WTC11 (cell line): ENCODE results near the gene COPS9. TPM values are rescaled to one million over a fixed set of nuclear protein-coding genes. Genes with fewer than 3 reads are reported as not detected.

Experiments used
- ATAC-seq: fragments of 200-7000 bp; cut with Tn5 transposase; 2 replicates; pipeline ENCODE4 v1.10.0; 2021; ENCODE audit warnings: mild to moderate bottlenecking, moderate library complexity
- CTCF ChIA-PET: fragments of 300-600 bp; sonication (Branson Sonifier 250); formaldehyde crosslinking; loops from one replicate; lab custom pipeline; 2021; ENCODE audit warnings: antibody characterized with exemption; lab: Charles Lee
- POLR2A ChIA-PET: fragments of 350-600 bp; sonication (Branson Sonifier 250); formaldehyde crosslinking; loops from one replicate; lab custom pipeline; 2021; ENCODE audit warnings: antibody characterized with exemption; lab: Charles Lee
- DNase-seq: peaks from one replicate; pipeline ENCODE4 v3.0.0; 2021; ENCODE audit warnings: low spot score
- H3K27ac Mint-ChIP-seq: 2 replicates; pipeline ENCODE4 v1.8.0; 2021; ENCODE audit warnings: mixed read lengths
- H3K27me3 Mint-ChIP-seq: 2 replicates; pipeline ENCODE4 v1.8.0; 2021; ENCODE audit warnings: low read depth, mild to moderate bottlenecking, moderate library complexity, mixed read lengths
- H3K36me3 Mint-ChIP-seq: 2 replicates; pipeline ENCODE4 v1.8.0; 2021; ENCODE audit warnings: mixed read lengths
- H3K4me1 Mint-ChIP-seq: 2 replicates; pipeline ENCODE4 v1.8.0; 2022; ENCODE audit warnings: mixed read lengths
- H3K4me3 Mint-ChIP-seq: 2 replicates; pipeline ENCODE4 v1.8.0; 2021; ENCODE audit warnings: mild to moderate bottlenecking, moderate library complexity, mixed read lengths
- H3K9me3 Mint-ChIP-seq: 2 replicates; pipeline ENCODE4 v1.8.0; 2021; ENCODE audit warnings: mixed read lengths
- ELF4 ChIP-seq: sonication (generic); formaldehyde crosslinking; IDR thresholded peaks from 2 replicates; pipeline ENCODE4 v1.8.1; 2022; ENCODE audit warnings: low read depth, mild to moderate bottlenecking, moderate library complexity, missing genetic modification reagents
- GRHL2 ChIP-seq: fragments of 250-450 bp; sonication (Bioruptor Pico); IDR thresholded peaks from 2 replicates; pipeline ENCODE4 v1.8.0; 2022; ENCODE audit warnings: mild to moderate bottlenecking, moderate library complexity; ENCODE audit not compliant: insufficient replicate concordance, severe bottlenecking
- JAZF1 ChIP-seq: fragments of 250-450 bp; sonication (Bioruptor Pico); IDR thresholded peaks from 2 replicates; pipeline ENCODE4 v1.9.0; 2021; ENCODE audit warnings: moderate library complexity, mild to moderate bottlenecking, inconsistent platforms
- MXD4 ChIP-seq: fragments of 250-450 bp; sonication (Bioruptor Pico); IDR thresholded peaks from 2 replicates; pipeline ENCODE4 v1.8.0; 2021; ENCODE audit warnings: mild to moderate bottlenecking, moderate library complexity, borderline replicate concordance
- MYBL2 ChIP-seq: sonication (generic); formaldehyde crosslinking; IDR thresholded peaks from 2 replicates; pipeline ENCODE4 v1.8.1; 2023; ENCODE audit warnings: mild to moderate bottlenecking, moderate library complexity, missing genetic modification reagents
- SMAD4 ChIP-seq: sonication (generic); formaldehyde crosslinking; IDR thresholded peaks from 2 replicates; pipeline ENCODE4 v1.8.0; 2022; ENCODE audit warnings: mild to moderate bottlenecking, missing genetic modification reagents
- SP1 ChIP-seq: sonication (generic); formaldehyde crosslinking; conservative IDR thresholded peaks from 2 replicates; pipeline ENCODE4 v1.8.1; 2022; ENCODE audit warnings: missing genetic modification reagents
- ZNF138 ChIP-seq: sonication (generic); formaldehyde crosslinking; conservative IDR thresholded peaks from 2 replicates; pipeline ENCODE4 v1.8.1; 2022; ENCODE audit warnings: mild to moderate bottlenecking, moderate library complexity, missing genetic modification reagents
- total RNA-seq: library from RNA; stranded (reverse); gene quantifications from 3 replicates; pipeline ENCODE4 v1.2.3, GENCODE V29; 2021
- TF ChIP-seq, protein P1 (sequence below): sonication (generic); formaldehyde crosslinking; IDR thresholded peaks from 2 replicates; pipeline ENCODE4 v1.8.1; 2022; ENCODE audit warnings: mild to moderate bottlenecking, moderate library complexity, missing genetic modification reagents
- TF ChIP-seq, protein P2 (sequence below): sonication (generic); formaldehyde crosslinking; conservative IDR thresholded peaks from 2 replicates; pipeline ENCODE4 v1.8.1; 2022; ENCODE audit warnings: mild to moderate bottlenecking, missing genetic modification reagents
- TF ChIP-seq, protein P3 (sequence below): fragments of 200-600 bp; IDR thresholded peaks from 2 replicates; pipeline ENCODE4 v1.8.0; 2022; ENCODE audit warnings: antibody characterized with exemption
- TF ChIP-seq, protein P4 (sequence below): sonication (generic); formaldehyde crosslinking; IDR thresholded peaks from 2 replicates; pipeline ENCODE4 v1.8.0; 2023; ENCODE audit warnings: mild to moderate bottlenecking, missing genetic modification reagents
- TF ChIP-seq, protein P5 (sequence below): fragments of 250-450 bp; sonication (Bioruptor Pico); IDR thresholded peaks from 2 replicates; pipeline ENCODE4 v2.1.2; 2022; ENCODE audit warnings: mild to moderate bottlenecking, moderate library complexity
- TF ChIP-seq, protein P6 (sequence below): fragments of 250-450 bp; sonication (Bioruptor Pico); IDR thresholded peaks from 2 replicates; pipeline ENCODE4 v1.9.0; 2021; ENCODE audit warnings: moderate library complexity, mild to moderate bottlenecking, inconsistent platforms, borderline replicate concordance
- TF ChIP-seq, protein P7 (sequence below): fragments of 250-450 bp; sonication (Bioruptor Pico); IDR thresholded peaks from 2 replicates; pipeline ENCODE4 v1.9.0; 2021; ENCODE audit warnings: mild to moderate bottlenecking
- TF ChIP-seq, protein P8 (sequence below): sonication (generic); formaldehyde crosslinking; IDR thresholded peaks from 2 replicates; pipeline ENCODE4 v1.8.1; 2023; ENCODE audit warnings: mild to moderate bottlenecking, missing genetic modification reagents, borderline replicate concordance
- TF ChIP-seq, protein P9 (sequence below): sonication (generic); formaldehyde crosslinking; IDR thresholded peaks from 2 replicates; pipeline ENCODE4 v1.8.0; 2022; ENCODE audit warnings: mild to moderate bottlenecking, missing genetic modification reagents

COPS9 gene
- total RNA-seq, 1 experiment from 2014 or later = 142 TPM

DNA sequence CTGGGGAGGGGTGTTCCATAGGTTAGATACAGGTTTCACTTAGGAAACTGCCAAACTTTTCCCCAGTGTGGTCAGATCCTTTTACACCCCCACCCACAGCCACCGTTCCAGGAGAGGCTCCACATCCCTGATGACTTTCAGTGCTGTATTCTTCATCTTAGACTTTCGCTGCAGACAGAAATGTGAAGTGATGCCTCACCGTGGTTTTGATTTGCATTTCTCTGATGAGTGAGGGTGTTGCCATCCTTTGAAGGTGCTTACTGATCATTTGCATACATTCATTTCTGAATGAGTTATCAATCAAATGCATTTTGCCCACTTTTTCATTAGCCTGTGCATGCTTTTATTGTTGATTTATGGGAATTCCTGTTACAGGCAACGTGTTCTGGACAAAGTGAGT lies 14.9 kb downstream of the COPS9 start:
- ChIA-PET CTCF (interaction anchor here (0.6 to 1.3 kb wide), 2 partner anchors 23 to 60 kb away, joined by 3 read pairs; no protein-coding TSS in a partner anchor), POLR2A (no interaction called here)
- DNase-seq (no peak), ATAC-seq (no peak)
- TF ChIP-seq, protein P1, sequence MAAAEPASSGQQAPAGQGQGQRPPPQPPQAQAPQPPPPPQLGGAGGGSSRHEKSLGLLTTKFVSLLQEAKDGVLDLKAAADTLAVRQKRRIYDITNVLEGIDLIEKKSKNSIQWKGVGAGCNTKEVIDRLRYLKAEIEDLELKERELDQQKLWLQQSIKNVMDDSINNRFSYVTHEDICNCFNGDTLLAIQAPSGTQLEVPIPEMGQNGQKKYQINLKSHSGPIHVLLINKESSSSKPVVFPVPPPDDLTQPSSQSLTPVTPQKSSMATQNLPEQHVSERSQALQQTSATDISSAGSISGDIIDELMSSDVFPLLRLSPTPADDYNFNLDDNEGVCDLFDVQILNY (CRISPR knock-in tag) = no peak
- TF ChIP-seq, protein P2, sequence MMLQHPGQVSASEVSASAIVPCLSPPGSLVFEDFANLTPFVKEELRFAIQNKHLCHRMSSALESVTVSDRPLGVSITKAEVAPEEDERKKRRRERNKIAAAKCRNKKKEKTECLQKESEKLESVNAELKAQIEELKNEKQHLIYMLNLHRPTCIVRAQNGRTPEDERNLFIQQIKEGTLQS = no peak
- TF ChIP-seq, protein P3, sequence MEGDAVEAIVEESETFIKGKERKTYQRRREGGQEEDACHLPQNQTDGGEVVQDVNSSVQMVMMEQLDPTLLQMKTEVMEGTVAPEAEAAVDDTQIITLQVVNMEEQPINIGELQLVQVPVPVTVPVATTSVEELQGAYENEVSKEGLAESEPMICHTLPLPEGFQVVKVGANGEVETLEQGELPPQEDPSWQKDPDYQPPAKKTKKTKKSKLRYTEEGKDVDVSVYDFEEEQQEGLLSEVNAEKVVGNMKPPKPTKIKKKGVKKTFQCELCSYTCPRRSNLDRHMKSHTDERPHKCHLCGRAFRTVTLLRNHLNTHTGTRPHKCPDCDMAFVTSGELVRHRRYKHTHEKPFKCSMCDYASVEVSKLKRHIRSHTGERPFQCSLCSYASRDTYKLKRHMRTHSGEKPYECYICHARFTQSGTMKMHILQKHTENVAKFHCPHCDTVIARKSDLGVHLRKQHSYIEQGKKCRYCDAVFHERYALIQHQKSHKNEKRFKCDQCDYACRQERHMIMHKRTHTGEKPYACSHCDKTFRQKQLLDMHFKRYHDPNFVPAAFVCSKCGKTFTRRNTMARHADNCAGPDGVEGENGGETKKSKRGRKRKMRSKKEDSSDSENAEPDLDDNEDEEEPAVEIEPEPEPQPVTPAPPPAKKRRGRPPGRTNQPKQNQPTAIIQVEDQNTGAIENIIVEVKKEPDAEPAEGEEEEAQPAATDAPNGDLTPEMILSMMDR = no peak
- TF ChIP-seq, protein P4, sequence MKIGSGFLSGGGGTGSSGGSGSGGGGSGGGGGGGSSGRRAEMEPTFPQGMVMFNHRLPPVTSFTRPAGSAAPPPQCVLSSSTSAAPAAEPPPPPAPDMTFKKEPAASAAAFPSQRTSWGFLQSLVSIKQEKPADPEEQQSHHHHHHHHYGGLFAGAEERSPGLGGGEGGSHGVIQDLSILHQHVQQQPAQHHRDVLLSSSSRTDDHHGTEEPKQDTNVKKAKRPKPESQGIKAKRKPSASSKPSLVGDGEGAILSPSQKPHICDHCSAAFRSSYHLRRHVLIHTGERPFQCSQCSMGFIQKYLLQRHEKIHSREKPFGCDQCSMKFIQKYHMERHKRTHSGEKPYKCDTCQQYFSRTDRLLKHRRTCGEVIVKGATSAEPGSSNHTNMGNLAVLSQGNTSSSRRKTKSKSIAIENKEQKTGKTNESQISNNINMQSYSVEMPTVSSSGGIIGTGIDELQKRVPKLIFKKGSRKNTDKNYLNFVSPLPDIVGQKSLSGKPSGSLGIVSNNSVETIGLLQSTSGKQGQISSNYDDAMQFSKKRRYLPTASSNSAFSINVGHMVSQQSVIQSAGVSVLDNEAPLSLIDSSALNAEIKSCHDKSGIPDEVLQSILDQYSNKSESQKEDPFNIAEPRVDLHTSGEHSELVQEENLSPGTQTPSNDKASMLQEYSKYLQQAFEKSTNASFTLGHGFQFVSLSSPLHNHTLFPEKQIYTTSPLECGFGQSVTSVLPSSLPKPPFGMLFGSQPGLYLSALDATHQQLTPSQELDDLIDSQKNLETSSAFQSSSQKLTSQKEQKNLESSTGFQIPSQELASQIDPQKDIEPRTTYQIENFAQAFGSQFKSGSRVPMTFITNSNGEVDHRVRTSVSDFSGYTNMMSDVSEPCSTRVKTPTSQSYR = no peak
- TF ChIP-seq SMAD4 (CRISPR knock-in tag) (no peak), MXD4 (no peak), ELF4 (no peak), GRHL2 (CRISPR knock-in tag) (no peak), MYBL2 (CRISPR knock-in tag) (no peak), ZNF138 (CRISPR knock-in tag) (no peak), JAZF1 (CRISPR knock-in tag) (no peak), SP1 (CRISPR knock-in tag) (no peak)
- TF ChIP-seq, protein P5, sequence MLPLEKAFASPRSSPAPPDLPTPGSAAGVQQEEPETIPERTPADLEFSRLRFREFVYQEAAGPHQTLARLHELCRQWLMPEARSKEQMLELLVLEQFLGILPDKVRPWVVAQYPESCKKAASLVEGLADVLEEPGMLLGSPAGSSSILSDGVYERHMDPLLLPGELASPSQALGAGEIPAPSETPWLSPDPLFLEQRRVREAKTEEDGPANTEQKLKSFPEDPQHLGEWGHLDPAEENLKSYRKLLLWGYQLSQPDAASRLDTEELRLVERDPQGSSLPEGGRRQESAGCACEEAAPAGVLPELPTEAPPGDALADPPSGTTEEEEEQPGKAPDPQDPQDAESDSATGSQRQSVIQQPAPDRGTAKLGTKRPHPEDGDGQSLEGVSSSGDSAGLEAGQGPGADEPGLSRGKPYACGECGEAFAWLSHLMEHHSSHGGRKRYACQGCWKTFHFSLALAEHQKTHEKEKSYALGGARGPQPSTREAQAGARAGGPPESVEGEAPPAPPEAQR (CRISPR knock-in tag) = no peak
- TF ChIP-seq, protein P6, sequence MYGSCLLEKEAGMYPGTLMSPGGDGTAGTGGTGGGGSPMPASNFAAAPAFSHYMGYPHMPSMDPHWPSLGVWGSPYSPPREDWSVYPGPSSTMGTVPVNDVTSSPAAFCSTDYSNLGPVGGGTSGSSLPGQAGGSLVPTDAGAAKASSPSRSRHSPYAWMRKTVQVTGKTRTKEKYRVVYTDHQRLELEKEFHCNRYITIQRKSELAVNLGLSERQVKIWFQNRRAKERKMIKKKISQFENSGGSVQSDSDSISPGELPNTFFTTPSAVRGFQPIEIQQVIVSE (CRISPR knock-in tag) = no peak
- TF ChIP-seq, protein P7, sequence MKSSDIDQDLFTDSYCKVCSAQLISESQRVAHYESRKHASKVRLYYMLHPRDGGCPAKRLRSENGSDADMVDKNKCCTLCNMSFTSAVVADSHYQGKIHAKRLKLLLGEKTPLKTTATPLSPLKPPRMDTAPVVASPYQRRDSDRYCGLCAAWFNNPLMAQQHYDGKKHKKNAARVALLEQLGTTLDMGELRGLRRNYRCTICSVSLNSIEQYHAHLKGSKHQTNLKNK = no peak
- TF ChIP-seq, protein P8, sequence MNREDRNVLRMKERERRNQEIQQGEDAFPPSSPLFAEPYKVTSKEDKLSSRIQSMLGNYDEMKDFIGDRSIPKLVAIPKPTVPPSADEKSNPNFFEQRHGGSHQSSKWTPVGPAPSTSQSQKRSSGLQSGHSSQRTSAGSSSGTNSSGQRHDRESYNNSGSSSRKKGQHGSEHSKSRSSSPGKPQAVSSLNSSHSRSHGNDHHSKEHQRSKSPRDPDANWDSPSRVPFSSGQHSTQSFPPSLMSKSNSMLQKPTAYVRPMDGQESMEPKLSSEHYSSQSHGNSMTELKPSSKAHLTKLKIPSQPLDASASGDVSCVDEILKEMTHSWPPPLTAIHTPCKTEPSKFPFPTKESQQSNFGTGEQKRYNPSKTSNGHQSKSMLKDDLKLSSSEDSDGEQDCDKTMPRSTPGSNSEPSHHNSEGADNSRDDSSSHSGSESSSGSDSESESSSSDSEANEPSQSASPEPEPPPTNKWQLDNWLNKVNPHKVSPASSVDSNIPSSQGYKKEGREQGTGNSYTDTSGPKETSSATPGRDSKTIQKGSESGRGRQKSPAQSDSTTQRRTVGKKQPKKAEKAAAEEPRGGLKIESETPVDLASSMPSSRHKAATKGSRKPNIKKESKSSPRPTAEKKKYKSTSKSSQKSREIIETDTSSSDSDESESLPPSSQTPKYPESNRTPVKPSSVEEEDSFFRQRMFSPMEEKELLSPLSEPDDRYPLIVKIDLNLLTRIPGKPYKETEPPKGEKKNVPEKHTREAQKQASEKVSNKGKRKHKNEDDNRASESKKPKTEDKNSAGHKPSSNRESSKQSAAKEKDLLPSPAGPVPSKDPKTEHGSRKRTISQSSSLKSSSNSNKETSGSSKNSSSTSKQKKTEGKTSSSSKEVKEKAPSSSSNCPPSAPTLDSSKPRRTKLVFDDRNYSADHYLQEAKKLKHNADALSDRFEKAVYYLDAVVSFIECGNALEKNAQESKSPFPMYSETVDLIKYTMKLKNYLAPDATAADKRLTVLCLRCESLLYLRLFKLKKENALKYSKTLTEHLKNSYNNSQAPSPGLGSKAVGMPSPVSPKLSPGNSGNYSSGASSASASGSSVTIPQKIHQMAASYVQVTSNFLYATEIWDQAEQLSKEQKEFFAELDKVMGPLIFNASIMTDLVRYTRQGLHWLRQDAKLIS (CRISPR knock-in tag) = no peak
- TF ChIP-seq, protein P9, sequence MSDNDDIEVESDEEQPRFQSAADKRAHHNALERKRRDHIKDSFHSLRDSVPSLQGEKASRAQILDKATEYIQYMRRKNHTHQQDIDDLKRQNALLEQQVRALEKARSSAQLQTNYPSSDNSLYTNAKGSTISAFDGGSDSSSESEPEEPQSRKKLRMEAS = no peak
- no peaks in the 10 kb centered on the region for H3K4me1 Mint-ChIP-seq
- H3K27ac Mint-ChIP-seq = no peak overlapping the region
- peaks cover 2% of the 10 kb centered on the region for H3K27me3 Mint-ChIP-seq
- peaks cover 5% of the 10 kb centered on the region; the same call in 1 of the 2 replicates for H3K36me3 Mint-ChIP-seq
- H3K4me3 Mint-ChIP-seq = no peak overlapping the region
- H3K9me3 Mint-ChIP-seq = peaks cover 13% of the 10 kb centered on the region
